A673 (cell line): Measurements from ENCODE around the gene WDFY3. TPM values are rescaled to one million over a fixed set of nuclear protein-coding genes. Genes with fewer than 3 reads are reported as not detected.
A peak's percentile ranks its signal among the peaks of the same experiment; 100 is the strongest.

Source experiments
- Bru-seq: library from RNA; stranded (reverse); fragments of 400-500 nt; gene quantifications from one replicate; lab custom pipeline; 2021; lab: Mats Ljungman, UMichigan
- BruChase-seq, 2 experiments: library from RNA; stranded (reverse); fragments of 400-500 nt; gene quantifications; one replicate each; lab custom pipeline; 2021; lab: Mats Ljungman, UMichigan
- BruUV-seq: library from RNA; stranded (reverse); fragments of 400-500 nt; replicated peaks from 2 replicates; lab custom pipeline; 2021; lab: Mats Ljungman, UMichigan
- CTCF ChIA-PET: fragments of 300-600 bp; sonication (Branson Sonifier 250); formaldehyde crosslinking; loops from one replicate; lab custom pipeline; 2022; ENCODE audit warnings: antibody characterized with exemption; lab: Charles Lee
- POLR2A ChIA-PET: fragments of 300-600 bp; sonication (Branson Sonifier 250); formaldehyde crosslinking; loops from one replicate; lab custom pipeline; 2022; ENCODE audit warnings: antibody characterized with exemption; ENCODE audit not compliant: low non-redundant PET; lab: Charles Lee
- DNase-seq: peaks from one replicate; pipeline ENCODE4 v3.0.0-alpha.2; 2015; ENCODE audit warnings: low spot score
- H3K27ac ChIP-seq: fragments of 200-600 bp; sonication (generic); 2 replicates; pipeline ENCODE4 v1.5.1; 2016; ENCODE audit warnings: mixed run types, low read depth, mild to moderate bottlenecking, mixed read lengths, antibody characterized with exemption, low read length; ENCODE audit not compliant: poor library complexity, severe bottlenecking
- H3K27me3 ChIP-seq: fragments of 200-600 bp; sonication (generic); replicated peaks from 2 replicates; pipeline ENCODE4 v1.6.1; 2017; ENCODE audit warnings: mixed run types, low read depth, mild to moderate bottlenecking, mixed read lengths, antibody characterized with exemption, low read length; ENCODE audit not compliant: insufficient read depth, poor library complexity
- H3K36me3 ChIP-seq: fragments of 200-600 bp; sonication (generic); 2 replicates; pipeline ENCODE4 v1.6.1; 2016; ENCODE audit warnings: mixed run types, mild to moderate bottlenecking, mixed read lengths, antibody characterized with exemption, low read length; ENCODE audit not compliant: insufficient read depth, poor library complexity, severe bottlenecking
- H3K4me1 ChIP-seq: fragments of 200-600 bp; sonication (generic); 2 replicates; pipeline ENCODE4 v1.6.1; 2017; ENCODE audit warnings: mixed run types, mild to moderate bottlenecking, mixed read lengths, antibody characterized with exemption, low read length; ENCODE audit not compliant: insufficient read depth, poor library complexity, severe bottlenecking
- H3K4me3 ChIP-seq: fragments of 200-600 bp; sonication (generic); 2 replicates; pipeline ENCODE4 v1.5.1; 2016; ENCODE audit warnings: low read depth, mixed run types, mild to moderate bottlenecking, mixed read lengths, low read length; ENCODE audit not compliant: poor library complexity, severe bottlenecking
- H3K9me3 ChIP-seq: fragments of 200-600 bp; sonication (generic); 2 replicates; pipeline ENCODE4 v1.6.1; 2016; ENCODE audit warnings: mixed run types, low read depth, mild to moderate bottlenecking, mixed read lengths, antibody characterized with exemption, low read length; ENCODE audit not compliant: poor library complexity, severe bottlenecking
- EZH2 ChIP-seq: fragments of 200-600 bp; sonication (generic); IDR thresholded peaks from 2 replicates; pipeline ENCODE4 v1.6.1; 2017; ENCODE audit warnings: borderline replicate concordance, low read depth, mild to moderate bottlenecking, mixed read lengths, antibody characterized with exemption, low read length; ENCODE audit not compliant: poor library complexity, severe bottlenecking
- intact Hi-C: fragments of 100-400 bp; cut with micrococcal nuclease; formaldehyde crosslinking; loops from one replicate; pipeline ENCODE4 v1.10.0; 2022; ENCODE audit not compliant: unreplicated experiment
- long read RNA-seq: library from polyadenylated mRNA; stranded (forward); transcript quantifications from one replicate; pipeline ENCODE4 v2.0.0, GENCODE V29; 2022
- total RNA-seq: library from RNA; stranded (reverse); gene quantifications from 2 replicates; pipeline ENCODE4 v1.2.3, GENCODE V29; 2021
- TF ChIP-seq, protein P1 (sequence below): fragments of 300-800, 200-600 bp; sonication (generic); conservative IDR thresholded peaks from 2 replicates; pipeline ENCODE4 v1.5.1; 2017; ENCODE audit warnings: low read depth, mild to moderate bottlenecking, antibody characterized with exemption, low read length, moderate library complexity, mixed read lengths

WDFY3 gene, protein sequence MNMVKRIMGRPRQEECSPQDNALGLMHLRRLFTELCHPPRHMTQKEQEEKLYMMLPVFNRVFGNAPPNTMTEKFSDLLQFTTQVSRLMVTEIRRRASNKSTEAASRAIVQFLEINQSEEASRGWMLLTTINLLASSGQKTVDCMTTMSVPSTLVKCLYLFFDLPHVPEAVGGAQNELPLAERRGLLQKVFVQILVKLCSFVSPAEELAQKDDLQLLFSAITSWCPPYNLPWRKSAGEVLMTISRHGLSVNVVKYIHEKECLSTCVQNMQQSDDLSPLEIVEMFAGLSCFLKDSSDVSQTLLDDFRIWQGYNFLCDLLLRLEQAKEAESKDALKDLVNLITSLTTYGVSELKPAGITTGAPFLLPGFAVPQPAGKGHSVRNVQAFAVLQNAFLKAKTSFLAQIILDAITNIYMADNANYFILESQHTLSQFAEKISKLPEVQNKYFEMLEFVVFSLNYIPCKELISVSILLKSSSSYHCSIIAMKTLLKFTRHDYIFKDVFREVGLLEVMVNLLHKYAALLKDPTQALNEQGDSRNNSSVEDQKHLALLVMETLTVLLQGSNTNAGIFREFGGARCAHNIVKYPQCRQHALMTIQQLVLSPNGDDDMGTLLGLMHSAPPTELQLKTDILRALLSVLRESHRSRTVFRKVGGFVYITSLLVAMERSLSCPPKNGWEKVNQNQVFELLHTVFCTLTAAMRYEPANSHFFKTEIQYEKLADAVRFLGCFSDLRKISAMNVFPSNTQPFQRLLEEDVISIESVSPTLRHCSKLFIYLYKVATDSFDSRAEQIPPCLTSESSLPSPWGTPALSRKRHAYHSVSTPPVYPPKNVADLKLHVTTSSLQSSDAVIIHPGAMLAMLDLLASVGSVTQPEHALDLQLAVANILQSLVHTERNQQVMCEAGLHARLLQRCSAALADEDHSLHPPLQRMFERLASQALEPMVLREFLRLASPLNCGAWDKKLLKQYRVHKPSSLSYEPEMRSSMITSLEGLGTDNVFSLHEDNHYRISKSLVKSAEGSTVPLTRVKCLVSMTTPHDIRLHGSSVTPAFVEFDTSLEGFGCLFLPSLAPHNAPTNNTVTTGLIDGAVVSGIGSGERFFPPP (N-terminal part only)
- total RNA-seq (42.9 and 43.4 TPM in 2 replicates), Bru-seq, nascent RNA (percentile 85 among the genes with signal in this experiment), BruChase-seq, experiment 1, labeled RNA remaining after a 2-hour chase (percentile 73 among the genes with signal in this experiment), BruChase-seq, experiment 2, labeled RNA remaining after a 6-hour chase (percentile 70 among the genes with signal in this experiment)
- long read RNA-seq, partial matches to known transcripts = 9 of 19 reads
- long read RNA-seq, other reads (novel, unspliced or antisense) = 10 of 19 reads

DNA sequence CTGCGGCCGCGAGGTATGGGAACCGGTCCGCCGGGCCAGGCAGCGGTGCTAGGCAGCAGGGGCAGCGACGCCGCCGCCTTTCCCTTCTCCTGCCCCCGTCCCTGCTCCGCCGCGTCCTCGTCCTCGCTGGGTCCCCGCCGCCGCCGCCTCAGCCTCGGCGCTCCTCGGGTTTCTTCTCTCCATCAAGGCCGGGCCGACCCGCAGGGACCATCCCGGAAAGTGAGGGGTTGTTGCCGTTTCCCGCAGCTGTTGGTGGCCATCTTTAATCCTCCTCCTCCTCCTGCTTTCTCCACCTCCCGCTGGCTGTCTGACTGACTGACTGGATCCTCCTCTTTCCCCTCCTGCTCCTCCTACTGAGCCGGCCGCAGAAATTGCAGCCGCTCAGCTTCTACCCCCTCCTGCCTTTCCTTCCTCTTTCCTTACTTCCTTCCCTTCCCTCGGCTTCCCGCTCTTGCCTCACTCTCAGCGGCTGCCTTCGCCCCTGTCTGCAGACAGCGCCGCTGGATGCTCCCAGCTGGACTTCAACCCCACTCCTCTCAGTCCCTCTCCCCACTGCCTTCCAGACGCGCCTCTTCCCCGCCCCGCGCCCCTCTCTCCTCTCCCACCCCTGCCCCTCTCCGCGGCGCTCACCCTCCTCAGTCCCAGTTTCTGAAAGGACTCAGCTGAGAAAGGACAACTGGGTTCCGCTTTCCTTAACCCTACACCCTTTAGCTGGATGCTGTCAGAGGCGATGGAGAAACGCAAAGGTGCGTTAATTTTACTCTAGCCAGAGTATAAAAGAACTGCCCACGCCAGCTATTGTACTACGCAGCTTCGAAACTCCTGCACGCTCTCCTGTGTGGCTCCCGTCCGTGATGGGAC is at the start of gene WDFY3:
Gene WDFY3, minus strand, starts transcription at position 309 of the 861 bp plus-strand sequence. CDS start 106,099 bp downstream, outside the sequence.
- no peaks in the 10 kb centered on the region for H3K27me3 ChIP-seq
- H3K36me3 ChIP-seq = no peaks in the 10 kb centered on the region
- ChIA-PET CTCF (no interaction called here), POLR2A (interaction anchor here (0.6 kb wide), 1 partner anchor 239 kb away, joined by 3 read pairs; no protein-coding TSS in a partner anchor)
- peaks cover 6% of the 10 kb centered on the region for H3K4me1 ChIP-seq
- intact Hi-C loops = loop anchor here (2.0 to 10.0 kb wide), 2 partner anchors 112 to 384 kb away; partner anchors contain the start of gene CDS1
- TF ChIP-seq EZH2 = no peak
- TF ChIP-seq, protein P1, sequence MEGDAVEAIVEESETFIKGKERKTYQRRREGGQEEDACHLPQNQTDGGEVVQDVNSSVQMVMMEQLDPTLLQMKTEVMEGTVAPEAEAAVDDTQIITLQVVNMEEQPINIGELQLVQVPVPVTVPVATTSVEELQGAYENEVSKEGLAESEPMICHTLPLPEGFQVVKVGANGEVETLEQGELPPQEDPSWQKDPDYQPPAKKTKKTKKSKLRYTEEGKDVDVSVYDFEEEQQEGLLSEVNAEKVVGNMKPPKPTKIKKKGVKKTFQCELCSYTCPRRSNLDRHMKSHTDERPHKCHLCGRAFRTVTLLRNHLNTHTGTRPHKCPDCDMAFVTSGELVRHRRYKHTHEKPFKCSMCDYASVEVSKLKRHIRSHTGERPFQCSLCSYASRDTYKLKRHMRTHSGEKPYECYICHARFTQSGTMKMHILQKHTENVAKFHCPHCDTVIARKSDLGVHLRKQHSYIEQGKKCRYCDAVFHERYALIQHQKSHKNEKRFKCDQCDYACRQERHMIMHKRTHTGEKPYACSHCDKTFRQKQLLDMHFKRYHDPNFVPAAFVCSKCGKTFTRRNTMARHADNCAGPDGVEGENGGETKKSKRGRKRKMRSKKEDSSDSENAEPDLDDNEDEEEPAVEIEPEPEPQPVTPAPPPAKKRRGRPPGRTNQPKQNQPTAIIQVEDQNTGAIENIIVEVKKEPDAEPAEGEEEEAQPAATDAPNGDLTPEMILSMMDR = 0 out of 2 replicates have a peak, but pooled peaks have one; percentile 12
- peak within 1 kb of the TSS; percentile 81 for H3K4me3 ChIP-seq
- peak within 1 kb of the TSS; percentile 80 for H3K27ac ChIP-seq
- BruUV-seq = no TSS peak
- no peaks in the 10 kb centered on the region for H3K9me3 ChIP-seq
- DNase-seq = peak; percentile 89

DNA sequence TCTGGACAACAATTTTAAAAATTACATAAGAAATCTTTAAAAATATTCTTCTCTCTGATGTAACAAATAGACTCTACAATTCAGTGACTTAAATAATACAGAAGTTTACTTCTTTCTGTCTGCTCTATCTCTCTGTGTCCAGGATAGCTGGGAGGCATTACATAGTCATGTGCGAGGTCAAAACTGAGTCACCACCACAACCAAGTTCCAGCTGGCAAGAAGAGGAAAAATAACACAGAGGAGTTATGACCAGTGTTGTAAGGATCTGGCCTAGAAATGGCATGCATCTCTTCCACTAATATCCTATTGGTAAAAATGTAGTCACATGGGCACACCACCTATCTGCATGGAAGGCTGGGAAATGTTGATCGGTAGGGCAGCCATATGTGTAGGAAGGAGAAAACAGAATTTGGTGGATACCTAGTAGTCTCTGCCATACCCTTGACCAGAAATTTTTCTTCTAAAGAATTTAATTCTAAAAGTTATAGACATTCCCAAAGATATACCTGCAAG is 39.4 kb upstream of the WDFY3 start:
- H3K9me3 ChIP-seq = no peaks in the 10 kb centered on the region
- no peak for TF ChIP-seq EZH2
- TF ChIP-seq, protein P1 = no peak
- ChIA-PET CTCF (no interaction called here), POLR2A (no interaction called here)
- DNase-seq = no peak
- BruUV-seq = no TSS peak
- H3K27me3 ChIP-seq = no peaks in the 10 kb centered on the region
- H3K4me3 ChIP-seq = no peak overlapping the region
- H3K4me1 ChIP-seq = no peaks in the 10 kb centered on the region
- no peak overlapping the region for H3K27ac ChIP-seq
- intact Hi-C loops = no loop called here
- H3K36me3 ChIP-seq = no peaks in the 10 kb centered on the region
